Fibroblast of skin of abdomen (primary cell): ENCODE measurements around the gene KLF6.

Experiments
- DNase-seq: peaks from one replicate; pipeline ENCODE4 v3.0.0-alpha.2; 2013

Gene KLF6

DNA sequence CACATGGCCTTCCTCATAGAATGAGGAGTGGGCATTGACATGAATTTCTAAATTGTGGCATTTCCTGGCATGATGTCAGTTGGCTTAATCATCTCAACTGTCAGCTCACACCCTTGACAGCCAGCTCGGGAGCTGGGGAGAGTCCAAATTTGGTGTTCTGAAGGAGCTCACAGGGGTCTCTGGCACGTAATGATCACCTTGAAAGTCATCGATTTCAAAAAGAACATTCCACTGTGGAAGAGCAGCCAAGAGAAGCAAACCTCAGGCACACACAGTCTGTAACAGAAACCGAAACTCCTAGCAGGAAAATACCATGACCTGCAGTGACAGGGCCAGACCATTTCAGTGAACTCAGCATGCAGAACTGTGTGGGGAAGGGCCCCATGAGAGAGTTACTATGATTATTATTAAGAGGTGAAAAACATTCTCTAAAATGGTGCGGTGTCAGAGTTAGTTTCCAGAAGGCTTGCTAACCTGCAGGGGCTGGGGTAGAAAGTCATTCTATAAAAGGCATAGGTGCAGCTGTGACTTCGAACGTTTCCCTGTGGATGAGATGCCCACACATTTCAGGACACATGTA, 26.4 kb upstream of the KLF6 start:
- peak; percentile 65 for DNase-seq

DNA sequence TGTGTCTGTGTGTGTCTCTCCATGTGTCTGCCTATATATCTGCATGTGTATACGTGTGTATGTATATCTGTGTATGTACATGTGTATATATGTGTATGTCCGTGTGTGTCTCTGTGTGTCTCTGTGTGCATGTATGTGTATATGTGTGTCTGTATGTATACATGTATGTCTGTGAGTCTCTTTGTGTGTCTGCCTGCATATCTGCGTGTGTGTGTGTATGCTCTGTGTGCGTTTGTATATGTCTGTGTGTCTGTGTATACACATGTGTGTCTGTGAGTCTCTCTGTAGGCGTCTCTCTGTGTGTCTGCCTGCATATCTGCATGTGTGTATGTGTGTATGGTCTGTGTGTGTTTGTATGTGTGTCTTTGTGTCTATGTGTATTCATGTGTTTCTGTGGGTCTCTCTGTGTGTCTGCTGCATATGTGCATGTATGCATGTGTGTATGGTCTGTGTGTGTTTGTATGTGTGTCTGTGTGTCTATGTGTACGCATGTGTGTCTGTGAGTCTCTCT, 23.7 kb upstream of the KLF6 start:
- no peak for DNase-seq

DNA sequence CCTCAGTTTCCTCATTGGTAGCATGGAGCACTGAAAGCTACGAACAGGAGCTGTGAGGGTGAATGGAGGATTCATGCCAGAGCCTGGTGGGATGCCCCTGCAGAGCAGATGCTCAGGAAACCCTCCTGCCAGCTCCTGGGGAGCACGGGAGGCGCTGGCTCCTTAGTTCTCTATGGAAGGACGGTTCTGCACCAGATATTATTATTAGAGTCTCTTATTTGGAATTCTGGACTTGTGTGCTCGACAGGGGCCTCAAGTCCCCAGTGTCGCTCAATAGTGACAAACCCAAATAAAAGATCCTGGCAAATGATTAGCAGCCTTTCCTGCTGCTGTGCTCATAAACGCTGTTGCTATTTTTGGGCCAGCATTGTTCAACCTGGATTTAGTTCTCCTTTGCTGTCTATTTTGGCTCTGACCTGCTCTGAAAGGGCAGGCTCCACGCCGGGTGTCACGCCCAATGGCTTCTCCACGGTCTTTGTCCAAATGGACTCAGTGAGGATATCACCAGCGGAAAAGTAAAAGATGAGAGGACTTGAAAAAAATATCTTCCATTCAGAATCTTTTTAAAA, 23.0 kb upstream of the KLF6 start:
- no peak for DNase-seq

DNA sequence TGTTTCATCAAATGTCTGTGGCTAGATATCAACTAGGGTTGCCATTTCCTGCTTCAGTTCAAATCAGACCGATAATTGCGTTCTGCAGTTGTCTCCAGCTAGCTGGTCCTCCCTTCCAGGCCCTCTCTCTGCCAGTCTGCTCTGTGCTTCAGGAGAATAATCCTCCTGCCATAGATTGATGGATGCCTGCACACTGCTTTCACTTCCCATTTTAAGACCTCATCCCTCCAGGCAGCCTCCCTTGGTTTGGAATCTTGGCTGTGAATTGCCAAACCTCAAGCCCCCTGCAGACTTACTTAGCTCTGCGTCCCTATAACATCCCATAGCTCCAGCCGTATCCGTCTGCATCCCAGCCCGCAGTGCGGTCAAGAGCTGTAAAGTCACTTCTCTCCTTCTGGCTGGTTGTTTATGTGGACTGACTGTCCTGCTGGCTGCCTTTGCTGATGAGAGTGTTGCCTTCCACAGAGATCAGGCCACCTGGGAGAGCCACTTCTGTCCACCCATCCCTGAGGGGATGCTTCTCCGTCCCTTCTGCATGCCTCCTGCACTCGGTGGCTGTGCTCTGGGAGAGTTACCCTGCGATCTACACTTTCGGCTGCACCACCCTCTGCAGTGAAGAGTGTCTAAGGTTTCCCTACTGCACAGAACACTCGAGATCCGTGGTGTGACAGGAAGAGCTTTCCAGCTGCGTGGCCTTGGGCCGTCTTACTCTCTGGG, 22.4 kb upstream of the KLF6 start:
- no peak for DNase-seq

DNA sequence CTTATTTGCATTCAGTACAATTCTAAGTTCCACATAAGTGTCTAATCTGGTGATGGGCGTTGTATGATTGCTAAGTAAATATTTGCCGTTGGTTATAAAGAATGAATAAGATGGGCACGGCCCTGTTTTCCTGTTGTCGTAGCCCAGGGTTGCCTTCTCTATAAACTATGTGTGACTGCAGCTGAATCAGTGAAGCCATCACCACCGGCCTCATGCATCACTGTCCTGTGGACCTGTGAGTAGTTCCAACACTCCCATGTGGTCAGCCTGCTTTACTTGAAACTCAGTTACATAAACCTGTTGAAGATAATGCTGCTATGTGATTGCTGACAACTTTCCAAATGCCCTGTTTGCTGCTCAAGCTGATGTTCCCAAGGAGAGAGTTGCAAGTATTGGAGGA, 21.6 kb upstream of the KLF6 start:
- peak; percentile 43 for DNase-seq

DNA sequence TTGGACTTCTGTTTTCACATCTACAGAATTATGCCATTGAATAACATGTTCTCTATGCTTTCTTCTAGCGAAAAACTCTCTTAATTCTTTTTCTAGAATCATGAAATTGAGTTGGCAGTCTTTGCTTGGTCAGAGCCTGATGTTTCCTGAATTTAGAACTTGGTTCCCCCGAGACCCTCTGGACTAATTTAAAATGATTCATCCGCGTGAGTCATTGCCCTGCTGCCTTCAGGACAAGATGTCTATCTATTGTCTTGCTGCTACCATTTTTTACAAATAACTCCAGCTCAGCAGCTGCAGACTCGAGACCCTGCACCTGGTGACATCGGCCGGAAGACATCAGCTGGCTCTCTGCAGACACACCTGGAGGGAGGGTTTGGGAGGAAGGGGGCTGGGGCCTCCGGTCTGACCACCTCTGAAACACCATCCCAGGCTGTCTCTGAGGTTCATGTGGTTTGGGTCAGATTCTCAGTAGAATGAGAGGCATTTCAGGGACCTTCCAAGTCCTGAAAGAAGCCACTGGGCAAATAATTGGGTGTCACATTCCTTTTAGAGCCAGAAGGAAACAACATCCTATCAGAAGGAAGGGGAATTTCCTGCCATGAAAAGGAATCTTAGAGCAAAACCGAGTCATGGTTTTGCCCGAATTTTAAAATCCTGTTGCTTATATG, 20.9 kb upstream of the KLF6 start:
- peak; percentile 90 for DNase-seq

DNA sequence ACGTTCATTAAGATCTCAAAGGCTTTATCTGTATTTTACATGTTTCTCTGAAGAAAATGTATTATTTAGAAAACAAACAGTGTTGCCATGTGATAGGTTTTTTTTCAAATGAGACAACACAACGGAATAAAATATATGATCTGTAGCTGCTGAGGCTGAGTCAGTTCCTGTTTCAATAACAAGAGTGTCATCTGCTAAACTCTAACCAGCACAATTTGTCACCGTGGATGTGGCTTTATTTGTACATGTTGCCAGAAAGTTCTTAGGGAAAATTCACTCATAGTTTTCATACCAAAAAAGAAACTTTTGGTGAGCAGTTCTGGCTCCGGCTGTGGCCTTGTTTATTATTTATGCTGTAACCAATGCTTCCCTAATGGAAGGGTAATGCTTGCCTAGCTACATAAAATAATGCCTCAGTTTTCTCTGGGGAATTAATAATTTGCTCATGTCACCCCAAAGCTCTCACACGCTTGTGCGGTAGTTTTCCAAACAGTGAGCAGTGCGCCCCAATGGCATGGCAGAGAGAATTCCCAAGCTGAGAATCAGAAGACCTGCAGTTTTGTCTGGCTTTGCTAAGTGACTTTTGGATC, 20.3 kb upstream of the KLF6 start:
- peak; percentile 75 for DNase-seq

DNA sequence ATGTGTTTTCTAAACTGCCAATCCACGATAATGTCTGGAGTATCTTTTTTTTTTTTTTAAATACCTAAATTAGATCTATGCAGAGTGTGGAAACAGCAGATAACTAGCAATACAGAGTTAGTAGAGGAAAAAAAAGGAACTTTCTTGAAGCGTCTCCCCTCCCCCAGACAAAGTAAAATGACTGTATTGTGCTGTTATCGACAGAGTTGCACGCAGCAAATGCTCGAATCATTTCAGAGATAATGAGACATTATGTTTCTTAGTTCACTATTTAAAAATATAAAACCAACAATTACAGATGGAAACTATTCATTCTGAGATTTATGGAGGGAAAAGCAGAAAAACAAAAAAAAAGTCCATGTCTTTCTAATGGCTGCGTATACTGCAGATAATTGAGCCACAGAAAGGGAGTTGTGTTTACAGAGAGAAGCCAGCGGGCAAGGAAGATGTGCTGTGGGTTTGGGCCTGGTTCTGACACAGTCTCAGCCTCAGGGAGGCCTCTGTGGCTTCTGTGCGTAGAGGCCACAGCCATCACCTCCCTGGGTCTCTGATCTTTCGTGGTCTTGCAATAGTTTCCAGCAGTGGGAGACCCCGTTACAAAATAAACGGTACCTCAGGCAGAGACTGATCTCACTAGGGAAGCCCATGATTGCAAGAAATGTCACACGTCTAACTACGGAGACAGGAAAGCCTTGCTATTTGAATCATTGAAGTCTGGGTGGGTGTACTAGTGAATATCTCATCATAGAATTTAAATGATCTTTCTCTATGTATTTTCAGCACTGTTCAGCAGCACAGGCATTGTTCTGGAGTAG, 19.1 kb upstream of the KLF6 start:
- no peak for DNase-seq

DNA sequence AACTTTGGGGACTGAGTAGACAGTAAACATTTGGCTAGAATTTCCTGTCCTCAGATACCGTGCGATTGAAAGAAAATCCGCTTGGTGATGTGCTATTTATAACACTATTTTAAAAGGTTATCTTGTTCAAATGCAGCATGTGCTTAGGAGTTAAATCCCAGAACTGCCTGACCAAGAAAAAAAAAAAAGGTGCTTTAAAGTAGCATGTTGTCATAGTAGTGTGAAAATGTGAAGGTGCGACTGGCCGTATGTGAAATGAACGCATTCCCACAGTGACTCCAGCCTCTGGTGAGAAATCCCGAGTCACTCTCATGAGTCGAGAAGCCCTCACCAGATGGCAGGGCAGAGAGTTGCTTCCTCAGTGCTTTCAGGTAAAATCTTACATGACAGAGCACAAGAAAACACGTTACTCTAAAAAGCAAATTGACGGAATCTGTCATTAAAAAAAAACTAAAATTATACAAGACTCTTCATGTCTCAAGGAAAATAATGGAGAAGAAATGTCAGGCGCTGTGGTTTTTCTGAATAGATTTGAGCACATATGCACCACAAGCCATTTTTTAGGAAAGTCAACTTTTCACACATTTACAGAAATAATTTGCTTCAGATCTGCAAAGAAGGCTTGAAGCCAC, 18.4 kb upstream of the KLF6 start:
- no peak for DNase-seq

DNA sequence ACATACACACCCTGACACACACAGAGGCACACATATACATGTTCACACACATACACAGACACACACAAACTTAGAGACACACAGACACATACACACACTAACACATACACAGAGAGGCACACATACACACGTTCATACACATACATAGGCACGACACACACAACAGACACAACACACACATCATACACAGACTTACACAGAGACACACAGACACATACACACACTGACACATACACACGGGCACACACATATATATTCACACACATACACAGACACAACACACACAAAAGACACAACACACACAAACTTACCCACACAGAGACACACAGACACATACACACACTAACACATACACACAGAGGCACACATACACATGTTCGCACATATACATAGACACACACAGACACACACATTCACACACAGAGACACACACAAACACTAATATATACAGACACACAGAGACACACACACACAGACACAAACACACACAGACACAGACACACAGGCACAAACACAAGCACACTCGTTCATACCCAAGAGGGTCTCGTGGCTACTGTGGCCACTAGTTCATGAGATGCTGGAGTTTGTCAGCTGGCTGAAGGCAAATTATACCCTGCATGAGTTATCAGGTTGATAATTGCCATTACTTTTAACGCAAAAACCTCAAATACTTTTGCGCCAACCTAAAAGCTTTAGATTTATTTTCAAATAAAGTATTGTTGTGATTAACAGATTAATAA, 17.7 kb upstream of the KLF6 start:
- no peak for DNase-seq

DNA sequence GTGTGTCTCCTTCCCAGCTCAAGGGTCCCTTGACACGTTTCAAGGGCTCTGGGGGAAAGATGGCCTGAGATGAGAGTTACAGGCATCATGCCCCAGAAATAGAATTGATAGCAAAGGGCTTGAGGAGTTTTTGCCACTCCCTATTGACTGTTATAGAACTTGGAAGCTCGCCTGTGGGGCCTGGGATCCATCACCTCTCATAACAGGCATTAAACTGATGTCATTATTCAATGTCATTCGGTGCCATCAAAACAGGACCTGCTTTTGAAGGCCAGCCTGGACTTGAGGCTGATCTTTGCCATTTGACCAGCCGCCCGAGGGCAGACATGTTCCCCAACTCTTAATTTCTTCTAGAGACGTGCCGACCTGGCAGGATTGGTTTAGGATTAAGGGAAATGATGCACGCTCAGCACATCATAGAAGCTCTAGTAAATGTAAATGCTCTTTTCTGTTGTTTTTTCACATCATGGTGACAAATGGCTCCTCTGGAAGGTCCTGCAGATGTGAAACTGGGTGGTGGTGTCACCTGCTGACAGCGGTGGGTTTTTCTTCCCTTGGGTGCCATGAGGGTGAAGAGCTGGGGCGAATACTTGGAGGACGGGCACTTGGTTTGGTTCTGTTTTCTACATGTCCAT, 16.7 kb upstream of the KLF6 start:
- no peak for DNase-seq

DNA sequence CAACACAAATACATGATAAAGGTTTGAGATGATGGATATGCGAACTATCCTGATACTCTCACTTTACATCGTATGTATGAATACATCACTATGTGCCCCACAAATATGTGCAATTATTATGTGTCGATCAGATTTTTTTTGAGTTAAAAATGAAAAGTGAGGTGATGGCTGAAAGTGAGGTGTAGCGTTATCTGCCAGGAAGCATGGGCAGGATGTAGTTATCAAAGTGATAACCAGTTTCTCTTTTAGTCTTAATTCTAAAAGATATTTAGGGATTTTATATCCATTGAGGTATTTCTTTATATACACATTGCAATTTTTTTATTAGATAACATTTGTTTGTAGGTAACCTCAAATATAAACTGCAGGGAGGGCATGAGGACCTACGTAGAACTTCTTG, 15.6 kb upstream of the KLF6 start:
- DNase-seq, result no peak

DNA sequence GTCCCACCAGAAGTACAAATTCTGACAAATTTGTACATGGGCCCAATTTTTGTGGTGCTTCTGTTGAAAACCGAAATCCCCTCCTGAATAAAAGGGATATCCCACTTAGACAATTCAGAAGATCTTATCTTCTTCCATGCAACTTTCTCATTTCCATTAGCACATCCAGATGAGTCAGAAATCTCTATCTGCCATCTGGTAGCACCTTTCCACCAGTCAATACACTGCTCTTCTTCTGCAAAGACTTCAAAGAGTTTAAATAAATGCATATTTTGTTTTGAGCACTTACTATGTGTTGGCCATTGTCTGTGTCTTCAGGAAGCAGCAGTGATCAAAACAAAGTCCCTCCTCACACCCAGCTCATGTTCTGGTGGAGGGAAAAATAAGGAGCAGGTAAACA, 12.7 kb upstream of the KLF6 start:
- no peak for DNase-seq

DNA sequence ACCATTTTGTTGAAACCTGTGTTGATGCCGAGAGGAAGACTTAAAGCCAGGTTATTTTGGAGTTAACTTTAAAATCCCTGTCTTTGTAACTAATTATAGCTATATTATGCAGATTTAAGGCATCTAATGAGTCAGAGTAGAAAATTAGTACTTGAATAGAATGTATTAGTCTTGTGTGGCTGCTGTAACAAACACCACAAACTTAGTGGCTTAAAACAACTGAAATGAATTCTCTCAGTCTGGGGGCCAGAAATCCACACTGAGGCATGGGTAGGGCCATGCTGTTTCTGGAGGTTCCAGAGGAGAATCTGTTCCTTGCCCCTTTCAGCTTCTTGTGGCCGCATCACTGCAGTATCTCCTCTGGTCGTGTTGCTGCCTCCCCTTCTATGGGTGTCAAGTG, 8.5 kb upstream of the KLF6 start:
- no peak for DNase-seq

DNA sequence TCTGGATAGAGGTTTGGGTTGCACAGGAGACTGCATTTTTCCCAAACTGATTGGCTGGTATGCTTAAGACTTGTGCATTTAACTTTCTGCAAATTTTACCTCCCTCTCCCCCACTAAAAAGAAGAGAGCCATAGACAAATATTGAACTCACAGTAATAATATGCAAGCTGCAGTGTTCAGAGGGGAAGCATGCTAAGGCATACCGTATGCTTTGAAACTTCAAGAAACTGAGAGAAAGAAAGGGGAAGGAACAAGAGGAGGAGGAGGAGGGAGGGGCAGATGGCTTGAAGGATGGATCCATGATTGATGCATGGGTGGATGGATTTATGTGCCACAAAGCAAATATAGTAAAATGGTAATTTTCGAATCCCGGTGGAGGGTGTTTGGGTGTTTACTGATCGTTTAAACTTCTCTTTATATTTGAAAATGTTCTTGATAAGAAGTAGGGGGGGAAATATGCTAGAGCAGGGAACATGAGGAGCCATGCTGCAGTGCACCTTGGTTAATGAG, 7.8 kb upstream of the KLF6 start:
- no peak for DNase-seq

DNA sequence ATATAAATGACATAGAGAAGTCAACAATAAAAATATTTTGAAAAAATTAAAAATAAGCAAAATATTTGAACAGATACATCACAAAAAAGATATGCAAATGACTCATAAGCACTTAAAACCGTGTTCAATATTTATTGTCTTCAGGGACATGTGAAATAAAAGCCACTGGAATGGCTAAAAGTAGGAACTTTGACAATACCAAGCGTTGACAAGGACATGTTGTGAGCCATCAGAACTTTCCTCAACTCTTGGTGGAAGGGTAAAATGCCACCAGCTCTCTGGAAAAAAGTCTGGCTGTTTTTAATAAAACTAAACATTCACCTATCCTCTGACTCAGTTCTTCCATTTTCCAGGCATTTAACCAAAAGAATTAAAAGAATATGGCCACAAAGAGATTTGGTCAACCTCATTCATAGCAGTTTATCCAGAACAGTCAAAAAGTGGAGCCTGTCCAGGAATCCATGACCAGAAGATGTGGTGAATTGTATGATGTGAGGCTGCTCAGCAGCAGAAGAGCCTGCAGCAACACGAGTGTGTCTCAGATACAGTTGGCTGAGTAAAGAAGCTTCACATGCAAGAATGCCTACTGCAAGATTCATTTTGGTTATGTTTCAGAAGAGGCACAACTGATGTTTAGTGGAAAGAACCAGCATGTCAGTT, 7.1 kb upstream of the KLF6 start:
- peak; percentile 90 for DNase-seq

DNA sequence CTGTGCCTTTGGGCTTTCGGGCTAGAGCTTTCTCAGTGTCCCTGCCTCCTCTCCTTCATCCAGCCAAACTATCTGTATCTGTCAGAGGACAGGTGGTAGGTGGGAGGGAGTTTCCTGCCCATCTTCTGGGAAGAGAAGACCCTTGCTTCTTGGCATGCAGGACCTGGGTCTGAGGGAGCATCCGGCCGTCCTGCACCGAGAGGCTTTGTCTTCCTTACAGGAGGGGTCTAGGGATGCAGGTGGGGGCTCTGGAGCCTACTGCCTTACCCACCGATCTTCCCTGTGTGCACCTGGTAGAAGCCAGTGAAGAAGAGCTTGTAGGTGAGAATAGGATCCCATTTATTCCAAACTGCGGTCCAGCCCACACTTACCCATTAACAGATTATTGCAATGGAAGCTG, 5.8 kb upstream of the KLF6 start:
- DNase-seq, result no peak

DNA sequence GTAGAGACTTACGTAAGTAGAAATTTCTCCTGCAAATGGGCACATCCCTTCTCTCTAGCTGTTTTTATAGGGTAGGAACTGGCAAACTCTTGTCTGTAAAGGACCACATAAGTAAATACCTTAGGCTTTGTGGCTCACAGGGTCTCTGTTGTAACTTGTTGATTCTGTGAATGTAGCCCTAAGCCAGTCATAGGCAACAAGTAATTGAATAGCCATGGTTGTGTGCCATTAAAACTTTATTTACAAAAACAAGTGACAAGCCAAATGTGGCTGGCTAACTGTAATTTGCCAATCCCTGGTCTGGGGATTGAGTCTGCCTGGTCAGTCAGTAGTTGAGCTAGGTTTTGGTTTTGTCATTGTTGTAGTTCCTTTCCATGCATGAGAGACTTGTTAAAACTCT, 5.3 kb upstream of the KLF6 start:
- no peak for DNase-seq

DNA sequence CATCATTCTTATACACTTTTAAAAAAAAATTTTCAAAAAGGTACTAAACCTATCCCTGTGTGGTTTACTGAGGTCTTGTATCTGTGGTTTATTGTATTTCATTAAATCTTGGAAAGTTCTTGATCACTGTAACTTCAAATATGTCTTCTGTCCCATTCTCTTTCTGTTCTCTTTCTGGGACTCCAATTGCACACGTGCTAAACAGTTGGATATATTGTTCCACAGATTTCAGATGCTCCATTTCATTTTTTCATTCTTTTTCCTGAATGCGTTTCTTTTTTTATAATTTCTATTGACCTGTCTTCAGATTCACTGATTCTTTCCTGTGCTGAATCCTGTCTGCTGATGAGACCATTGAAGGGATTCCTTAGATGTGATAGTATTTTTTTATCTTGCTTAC, 4.6 kb upstream of the KLF6 start:
- DNase-seq, result no peak

DNA sequence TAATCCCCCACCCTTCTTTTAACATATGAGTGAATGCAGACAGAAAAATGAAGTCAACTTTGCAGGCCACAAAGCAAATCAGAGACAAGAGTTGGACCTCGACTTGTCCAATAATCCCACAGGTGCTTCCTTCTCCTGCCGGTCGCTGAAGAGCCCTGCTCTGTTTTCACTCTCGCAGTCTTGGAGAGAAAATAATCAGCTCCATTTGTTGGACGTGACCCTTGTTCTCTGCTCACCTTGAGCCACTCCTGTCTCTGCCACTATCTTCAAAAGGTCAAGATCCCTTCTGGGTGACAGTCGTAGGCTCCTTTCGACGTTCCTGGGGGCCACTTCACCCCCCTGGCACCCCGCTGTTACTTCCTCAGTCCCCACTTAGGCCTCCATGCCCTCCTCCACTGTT, 2.8 kb upstream of the KLF6 start:
- DNase-seq, result no peak
